SKM-1 treated with dmso at 0.1 percent for 144 hours (cell line): ENCODE measurements around the gene HES5.

Experiments used
- DNase-seq: peaks from one replicate; lab custom pipeline; 2025; ENCODE audit not compliant: unreplicated experiment; lab: John Stamatoyannopoulos, UW

HES5 gene

GRCh38 chr1:2547210-2548067, 17.4 kb upstream of the HES5 start:
- no peak for DNase-seq

- DNase-seq = peak; percentile 69
These were observed 16.6 kb upstream of the HES5 start for GRCh38 chr1:2546515-2547209.

GRCh38 chr1:2545754-2546514, 15.9 kb upstream of the HES5 start:
- DNase-seq = peak; percentile 63

- no peak for DNase-seq
These were observed 15.0 kb upstream of the HES5 start for GRCh38 chr1:2544875-2545640.

- DNase-seq = no peak
These were observed 14.2 kb upstream of the HES5 start for GRCh38 chr1:2544093-2544874.

- no peak for DNase-seq
These were observed 13.6 kb upstream of the HES5 start for GRCh38 chr1:2543543-2544092.

- DNase-seq = no peak
These were observed 12.3 kb upstream of the HES5 start for GRCh38 chr1:2542246-2542915.

- DNase-seq = no peak
These were observed 11.7 kb upstream of the HES5 start for GRCh38 chr1:2541619-2542245.

- DNase-seq = no peak
These were observed 10.9 kb upstream of the HES5 start for GRCh38 chr1:2540816-2541492.

- peak; percentile 3 for DNase-seq
These were observed 9.3 kb upstream of the HES5 start for GRCh38 chr1:2539312-2539907.

GRCh38 chr1:2538872-2539271, 8.8 kb upstream of the HES5 start:
- DNase-seq = no peak

GRCh38 chr1:2538376-2538775, 8.3 kb upstream of the HES5 start:
- DNase-seq = no peak

GRCh38 chr1:2537784-2538115, 7.7 kb upstream of the HES5 start:
- DNase-seq = no peak

- no peak for DNase-seq
These were observed 5.9 kb upstream of the HES5 start for GRCh38 chr1:2535981-2536380.

GRCh38 chr1:2535455-2535854, 5.4 kb upstream of the HES5 start:
- DNase-seq = no peak

- no peak for DNase-seq
These were observed 4.8 kb upstream of the HES5 start for GRCh38 chr1:2534687-2535441.

GRCh38 chr1:2534315-2534686, 4.2 kb upstream of the HES5 start:
- DNase-seq = no peak
